B cell (primary cell): ENCODE data around the gene SPINK14. TPM values are rescaled to one million over a fixed set of nuclear protein-coding genes. Genes with fewer than 3 reads are reported as not detected.

Experiments
- ATAC-seq: fragments of 200-7000 bp; cut with Tn5 transposase; one replicate; pipeline ENCODE4 v1.10.0; 2021; ENCODE audit warnings: low read depth, mild to moderate bottlenecking, moderate number of reproducible peaks, moderate library complexity
- CTCF ChIA-PET: fragments of 350-600 bp; sonication (Branson Sonifier 250); formaldehyde crosslinking; loops from one replicate; lab custom pipeline; 2021; ENCODE audit warnings: antibody characterized with exemption, inconsistent platforms; lab: Charles Lee
- POLR2A ChIA-PET: fragments of 350-600 bp; sonication (Branson Sonifier 250); formaldehyde crosslinking; loops from one replicate; lab custom pipeline; 2021; ENCODE audit warnings: antibody characterized with exemption; lab: Charles Lee
- DNase-seq: peaks from one replicate; pipeline ENCODE4 v3.0.0; 2013
- H2AFZ ChIP-seq: 2 replicates; pipeline ENCODE4 v1.6.1; 2012; ENCODE audit warnings: mild to moderate bottlenecking, low read depth, low read length; ENCODE audit not compliant: insufficient read depth, poor library complexity, severe bottlenecking
- H3K27ac ChIP-seq, 2 donors: 1 replicate in 1 of 2; 2 replicates in 1 of 2; pipeline ENCODE4 v1.5.1; 2012 to 2013; ENCODE audit warnings: low read length in 2 of 2, mild to moderate bottlenecking in 2 of 2, moderate library complexity in 1 of 2
- H3K27me3 ChIP-seq, 4 experiments: fragments of 200-600 bp in 1 of 4; sonication (generic) in 1 of 4; replicated peaks in 1 of 4; 1 replicate in 2 of 4; 2 replicates in 2 of 4; pipeline versions ENCODE4 v1.6.1 to v1.7.0; 2013 to 2016; ENCODE audit warnings: low read length in 3 of 4, mild to moderate bottlenecking in 2 of 4, mixed read lengths in 1 of 4, moderate library complexity in 1 of 4; ENCODE audit not compliant: insufficient read depth in 4 of 4, control insufficient read depth in 3 of 4; ENCODE audit errors: control extremely low read depth in 1 of 4
- H3K36me3 ChIP-seq, 2 experiments: replicated peaks in 1 of 2; 1 replicate in 1 of 2; 2 replicates in 1 of 2; pipeline versions ENCODE4 v1.6.1 to v1.7.1; 2013; ENCODE audit warnings: low read length in 1 of 2; ENCODE audit not compliant: insufficient read depth in 2 of 2, control insufficient read depth in 1 of 2; ENCODE audit errors: control extremely low read depth in 1 of 2, extremely low read depth in 1 of 2
- H3K4me1 ChIP-seq, 2 donors: fragments of 200-600 bp in 1 of 2; sonication (generic) in 1 of 2; 1 replicate in 1 of 2; 2 replicates in 1 of 2; pipeline versions ENCODE4 v1.5.1 to v1.6.1; 2013 to 2017; ENCODE audit warnings: low read length in 2 of 2; ENCODE audit not compliant: control insufficient read depth in 2 of 2, insufficient read depth in 2 of 2
- H3K4me2 ChIP-seq: replicated peaks from 2 replicates; pipeline ENCODE3; 2012; ENCODE audit warnings: mild to moderate bottlenecking, low read depth, low read length; ENCODE audit not compliant: poor library complexity, severe bottlenecking
- H3K4me3 ChIP-seq, 5 experiments: fragments of 200-600 bp in 1 of 5; sonication (generic) in 1 of 5; 1 replicate in 3 of 5; 2 replicates in 2 of 5; pipeline versions ENCODE4 v1.5.1 to v1.7.0; 2011 to 2016; ENCODE audit warnings: low read length in 4 of 5, mild to moderate bottlenecking in 4 of 5, low read depth in 2 of 5, control low read depth in 1 of 5, moderate library complexity in 1 of 5; ENCODE audit not compliant: insufficient read depth in 1 of 5; ENCODE audit errors: control extremely low read depth in 1 of 5, extremely low read depth in 1 of 5
- H3K79me2 ChIP-seq: fragments of 200-600 bp; sonication (generic); one replicate; pipeline ENCODE4 v1.6.0; 2016; ENCODE audit warnings: low read length; ENCODE audit not compliant: control insufficient read depth, insufficient read depth
- H3K9ac ChIP-seq: fragments of 200-600 bp; sonication (generic); 2 replicates; pipeline ENCODE4 v1.6.1; 2017; ENCODE audit warnings: mild to moderate bottlenecking, low read length, moderate library complexity
- H3K9me3 ChIP-seq, 3 donors: one replicate each; pipeline versions ENCODE4 v1.6.1 to v1.7.1; 2013; ENCODE audit warnings: low read length in 2 of 3; ENCODE audit not compliant: control insufficient read depth in 2 of 3, insufficient read depth in 1 of 3; ENCODE audit errors: control extremely low read depth in 1 of 3
- H4K20me1 ChIP-seq: 2 replicates; pipeline ENCODE4 v1.6.0; 2012; ENCODE audit warnings: mild to moderate bottlenecking, low read length; ENCODE audit not compliant: insufficient read depth, control insufficient read depth, poor library complexity, severe bottlenecking
- H3K27ac Mint-ChIP-seq: one replicate; pipeline ENCODE4 v1.8.0; 2021; ENCODE audit warnings: mixed read lengths
- H3K27me3 Mint-ChIP-seq: one replicate; pipeline ENCODE4 v1.8.0; 2021; ENCODE audit warnings: mixed read lengths
- H3K4me1 Mint-ChIP-seq: one replicate; pipeline ENCODE4 v1.8.0; 2021; ENCODE audit warnings: mixed read lengths
- H3K4me3 Mint-ChIP-seq: one replicate; pipeline ENCODE4 v1.8.0; 2021; ENCODE audit warnings: mixed read lengths
- H3K9me3 Mint-ChIP-seq: one replicate; pipeline ENCODE4 v1.8.0; 2022; ENCODE audit warnings: mixed read lengths; ENCODE audit not compliant: insufficient read depth
- EZH2 ChIP-seq: IDR thresholded peaks from 2 replicates; pipeline ENCODE4 v1.6.1; 2012; ENCODE audit warnings: borderline replicate concordance, low read depth, mild to moderate bottlenecking, moderate library complexity, low read length; ENCODE audit not compliant: insufficient read depth, poor library complexity, severe bottlenecking
- WGBS: methylation state at CpG from one replicate; pipeline ENCODE4 v1.1.5; 2013; ENCODE audit warnings: missing lambda C conversion rate; ENCODE audit not compliant: insufficient coverage; 5-methylcytosine and 5-hydroxymethylcytosine counted together
- intact Hi-C: fragments of 100-400 bp; cut with micrococcal nuclease; formaldehyde crosslinking; loops from one replicate; pipeline ENCODE4 v1.10.0; 2022
- polyA plus RNA-seq: library from polyadenylated mRNA; depleted of rRNA; stranded (reverse); fragments of >200 nt; gene quantifications from 2 replicates; pipeline ENCODE4 v1.2.3, GENCODE V29; 2012
- total RNA-seq, 2 donors: library from RNA; stranded (reverse); fragments of 120-200 nt in 1 of 2; gene quantifications; 1 replicate in 1 of 2; 2 replicates in 1 of 2; pipeline versions ENCODE4 v1.2.3 to v1.2.4, GENCODE V29; 2013 to 2022
- TF ChIP-seq, protein P1 (sequence below): fragments of 200-600 bp; IDR thresholded peaks from one replicate; pipeline ENCODE4 v1.8.0; 2022; ENCODE audit warnings: antibody characterized with exemption, mild to moderate bottlenecking

Gene SPINK14
- total and polyA plus RNA-seq, 2 donors (not counting 1 experiment from before 2014, with no cell fraction given), result not detected

DNA sequence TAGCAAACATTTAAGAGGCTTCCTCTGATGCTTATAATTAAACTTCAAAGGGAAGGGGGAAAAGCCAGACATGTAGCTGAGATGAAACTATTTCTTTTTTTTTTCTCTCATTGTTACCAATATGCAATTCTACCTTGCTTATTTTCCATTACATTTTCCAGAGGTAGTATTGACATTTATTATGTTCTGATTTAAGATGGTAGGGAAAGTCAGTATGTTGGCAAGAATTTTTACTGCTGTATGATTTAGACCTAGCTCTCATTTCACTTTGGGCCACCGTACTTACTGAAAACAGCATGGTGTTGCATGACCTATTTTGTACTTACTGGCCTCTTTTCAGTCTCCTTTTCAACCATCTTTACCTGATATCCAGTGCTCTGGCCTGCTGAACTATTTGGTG lies 24.9 kb downstream of the SPINK14 start:
- no peaks in the 10 kb centered on the region for H3K79me2 ChIP-seq
- no peaks in the 10 kb centered on the region for H3K27me3 ChIP-seq
- WGBS, result no CpG with 5 or more reads among the region's 1 CpG
- intact Hi-C loops, result no loop called here
- H3K4me2 ChIP-seq, result no peak overlapping the region
- ChIA-PET CTCF (no interaction called here), POLR2A (no interaction called here)
- H4K20me1 ChIP-seq, result no peaks in the 10 kb centered on the region
- H3K27ac Mint-ChIP-seq, result no peak overlapping the region
- no peaks in the 10 kb centered on the region for H3K9me3 Mint-ChIP-seq
- H3K4me1 ChIP-seq, result no peaks in the 10 kb centered on the region
- DNase-seq, result no peak
- TF ChIP-seq EZH2, result no peak
- TF ChIP-seq, protein P1, sequence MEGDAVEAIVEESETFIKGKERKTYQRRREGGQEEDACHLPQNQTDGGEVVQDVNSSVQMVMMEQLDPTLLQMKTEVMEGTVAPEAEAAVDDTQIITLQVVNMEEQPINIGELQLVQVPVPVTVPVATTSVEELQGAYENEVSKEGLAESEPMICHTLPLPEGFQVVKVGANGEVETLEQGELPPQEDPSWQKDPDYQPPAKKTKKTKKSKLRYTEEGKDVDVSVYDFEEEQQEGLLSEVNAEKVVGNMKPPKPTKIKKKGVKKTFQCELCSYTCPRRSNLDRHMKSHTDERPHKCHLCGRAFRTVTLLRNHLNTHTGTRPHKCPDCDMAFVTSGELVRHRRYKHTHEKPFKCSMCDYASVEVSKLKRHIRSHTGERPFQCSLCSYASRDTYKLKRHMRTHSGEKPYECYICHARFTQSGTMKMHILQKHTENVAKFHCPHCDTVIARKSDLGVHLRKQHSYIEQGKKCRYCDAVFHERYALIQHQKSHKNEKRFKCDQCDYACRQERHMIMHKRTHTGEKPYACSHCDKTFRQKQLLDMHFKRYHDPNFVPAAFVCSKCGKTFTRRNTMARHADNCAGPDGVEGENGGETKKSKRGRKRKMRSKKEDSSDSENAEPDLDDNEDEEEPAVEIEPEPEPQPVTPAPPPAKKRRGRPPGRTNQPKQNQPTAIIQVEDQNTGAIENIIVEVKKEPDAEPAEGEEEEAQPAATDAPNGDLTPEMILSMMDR, result no peak
- no peak overlapping the region for H3K9ac ChIP-seq
- no peaks in the 10 kb centered on the region for H3K9me3 ChIP-seq
- peaks cover 4% of the 10 kb centered on the region for H3K27me3 Mint-ChIP-seq
- no peak for ATAC-seq
- no peaks in the 10 kb centered on the region for H3K4me1 Mint-ChIP-seq
- no peak overlapping the region for H3K4me3 ChIP-seq
- H3K4me3 Mint-ChIP-seq, result no peak overlapping the region
- no peak overlapping the region for H3K27ac ChIP-seq
- H3K36me3 ChIP-seq, result no peaks in the 10 kb centered on the region
- no peak overlapping the region for H2AFZ ChIP-seq

DNA sequence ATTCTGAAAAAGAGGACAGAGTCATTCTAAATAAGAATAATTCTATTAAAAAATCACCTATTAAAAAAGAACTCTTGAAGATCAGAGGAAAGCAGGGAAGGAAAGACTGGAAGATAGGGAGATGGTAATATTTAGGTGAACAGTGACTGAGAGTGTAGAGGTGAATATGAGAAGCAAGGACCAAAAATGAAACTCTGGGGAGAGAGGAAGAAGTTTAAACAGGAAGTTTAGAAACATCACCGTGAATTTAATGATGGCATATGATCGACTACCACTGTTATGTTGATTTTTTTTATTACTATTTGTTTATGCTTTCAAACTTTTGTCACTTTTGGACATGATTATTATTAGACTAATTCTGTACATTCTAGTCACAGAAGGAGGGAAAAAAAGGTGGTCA lies 32.8 kb downstream of the SPINK14 start:
- CTCF ChIA-PET, result no interaction called here
- Mint-ChIP-seq H3K4me1 (no peaks in the 10 kb centered on the region), H3K27me3 (peaks cover 11% of the 10 kb centered on the region), H3K4me3 (no peak overlapping the region), H3K27ac (no peak overlapping the region), H3K9me3 (no peaks in the 10 kb centered on the region)
- H3K9me3 ChIP-seq, result no peaks in the 10 kb centered on the region
- no peak for DNase-seq
- H3K27ac ChIP-seq, result no peak overlapping the region
- POLR2A ChIA-PET, result no interaction called here
- H3K4me2 ChIP-seq, result no peak overlapping the region
- H3K4me3 ChIP-seq, result no peak overlapping the region
- TF ChIP-seq, protein P1, result no peak
- no peak for TF ChIP-seq EZH2
- no peaks in the 10 kb centered on the region for H3K79me2 ChIP-seq
- no CpG with 5 or more reads among the region's 2 CpGs for WGBS
- no peaks in the 10 kb centered on the region for H3K36me3 ChIP-seq
- no peaks in the 10 kb centered on the region for H3K4me1 ChIP-seq
- H2AFZ ChIP-seq, result no peak overlapping the region
- no peaks in the 10 kb centered on the region for H3K27me3 ChIP-seq
- intact Hi-C loops, result no loop called here
- no peak for ATAC-seq
- no peaks in the 10 kb centered on the region for H4K20me1 ChIP-seq
- H3K9ac ChIP-seq, result no peak overlapping the region
